Airway epithelial cell (primary cell): Measurements from ENCODE around the gene PIGC. TPM values are rescaled to one million over a fixed set of nuclear protein-coding genes. Genes with fewer than 3 reads are reported as not detected.

Source experiments
- total RNA-seq: library from RNA; depleted of rRNA; stranded (reverse); fragments of >200 nt; gene quantifications from 2 replicates; pipeline ENCODE4 v1.2.3, GENCODE V29; 2015

Gene PIGC
- 16.9 and 17.2 TPM in 2 replicates for total RNA-seq

DNA sequence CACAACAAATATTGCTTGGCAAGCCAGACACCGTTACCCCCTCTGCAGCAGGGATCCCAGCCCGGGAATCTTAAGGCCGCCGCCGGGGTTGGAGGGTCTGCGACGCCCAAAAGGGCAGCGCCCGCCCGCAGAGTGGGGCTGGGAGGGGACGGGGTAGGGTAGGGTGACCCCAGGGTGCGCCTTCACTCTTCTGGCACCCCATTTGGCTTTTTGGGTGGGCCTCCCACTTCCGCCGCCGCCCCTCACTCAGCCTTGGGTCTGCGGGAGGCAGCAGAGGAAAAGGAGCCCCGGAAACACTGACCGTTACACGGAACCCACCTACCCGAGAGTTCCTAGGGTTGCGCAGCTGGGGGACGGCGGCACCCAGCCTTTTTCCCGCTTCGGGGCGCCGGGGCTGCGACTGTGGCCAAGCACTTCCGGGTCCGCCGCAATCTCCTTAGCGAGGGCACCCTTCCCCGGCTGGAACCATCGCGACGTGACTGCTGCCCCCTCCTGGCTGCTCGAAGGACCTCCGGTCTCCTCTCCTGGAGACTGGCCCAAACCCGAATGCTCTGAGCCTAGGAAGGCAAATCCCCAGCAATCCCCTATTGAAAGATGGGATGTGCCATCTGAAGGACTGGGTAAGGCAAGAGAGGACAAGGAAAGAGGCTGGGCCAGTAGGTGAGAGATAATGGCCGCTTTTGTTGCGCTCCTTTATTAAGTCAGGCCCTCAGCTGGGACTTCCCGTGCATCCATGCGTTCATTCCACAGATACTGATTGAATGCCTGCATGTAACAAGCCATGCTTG, at the start of gene PIGC:
Gene PIGC (minus strand): TSS at position 404 of the 788 bp plus-strand sequence. CDS start 1,447 bp downstream, outside the sequence.

DNA sequence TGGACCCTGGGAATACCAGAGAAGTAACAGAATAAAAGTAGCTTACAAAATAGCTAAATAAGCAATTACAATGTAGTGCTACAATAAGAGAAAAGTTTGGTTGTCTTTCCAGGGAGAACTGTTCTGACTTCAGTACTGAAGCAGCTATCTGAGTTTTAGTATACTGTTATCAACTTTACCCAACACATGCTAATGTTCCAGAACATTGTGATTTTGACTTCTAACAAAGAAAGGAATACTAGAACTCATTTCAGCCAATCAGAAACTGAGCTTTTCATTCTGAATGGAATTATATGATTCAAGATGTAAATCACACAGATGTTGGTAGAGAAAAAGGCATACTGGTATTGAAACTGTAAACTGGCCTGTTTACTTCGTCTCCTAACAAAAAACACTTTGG, 23.5 kb downstream of the PIGC start, which contains the start of gene C1orf105:
Gene C1orf105 (plus strand): TSS at position 301 of the 400 bp plus-strand sequence. CDS start 201 bp downstream, outside the sequence.

Other genes with a start within 250 kb of the PIGC start
- gene C1orf105, start 23.4 kb downstream of the PIGC start, total RNA-seq: not detected in 2 replicates
- 10.3 and 13.5 TPM in 2 replicates for gene SUCO, start 89.1 kb upstream of the PIGC start, total RNA-seq
- gene FASLG, start 215.0 kb upstream of the PIGC start, total RNA-seq: not detected in 2 replicates